HepG2 (cell line): Measurements from ENCODE around the gene CELF4. TPM values are rescaled to one million over a fixed set of nuclear protein-coding genes. Genes with fewer than 3 reads are reported as not detected.

ENCODE experiments used
- ATAC-seq: fragments of 200-7000 bp; cut with Tn5 transposase; 3 replicates; pipeline ENCODE4 v1.9.1; 2020; ENCODE audit warnings: mild to moderate bottlenecking, moderate library complexity
- BruUV-seq: library from RNA; stranded (reverse); fragments of 400-500 nt; replicated peaks from 2 replicates; lab custom pipeline; 2021; lab: Mats Ljungman, UMichigan
- CTCF ChIA-PET: fragments of 300-600 bp; formaldehyde crosslinking; extraction: SDS; loops from one replicate; lab custom pipeline; 2021; ENCODE audit warnings: low total read pairs, inconsistent platforms, low intra/inter-chr PET ratio; lab: Yijun Ruan, JAX
- POLR2A ChIA-PET: fragments of 350-600 bp; sonication (Branson Sonifier 250); formaldehyde crosslinking; loops from one replicate; lab custom pipeline; 2020; ENCODE audit warnings: antibody characterized with exemption, inconsistent platforms; lab: Yijun Ruan, JAX
- DNase-seq: peaks from one replicate; pipeline ENCODE4 v3.0.0-alpha.2; 2015; ENCODE audit warnings: low spot score
- FAIRE-seq: peaks from 3 replicates; lab custom pipeline; 2011; peaks lifted over from hg19 to GRCh38; lab: Jason Lieb, UNC
- H2AFZ ChIP-seq: one replicate; pipeline ENCODE4 v1.6.1; 2011; ENCODE audit warnings: low read length, inconsistent platforms
- H3K27ac ChIP-seq: fragments of 300-600 bp; 3 replicates; pipeline ENCODE4 v1.8.0; 2011; ENCODE audit warnings: mixed run types, mild to moderate bottlenecking, mixed read lengths, low read length, inconsistent platforms; ENCODE audit not compliant: insufficient read depth; ENCODE audit errors: extremely low read length
- H3K27me3 ChIP-seq, 2 experiments: fragments of 200-600 bp in 1 of 2; 2 replicates in 1 of 2; 3 replicates in 1 of 2; pipeline versions ENCODE4 v1.6.0 to v1.8.0; 2011; ENCODE audit warnings: low read length in 2 of 2, mild to moderate bottlenecking in 2 of 2, moderate library complexity in 2 of 2, inconsistent platforms in 1 of 2; ENCODE audit not compliant: insufficient read depth in 2 of 2, control insufficient read depth in 1 of 2
- H3K36me3 ChIP-seq, 2 experiments: fragments of 200-600 bp in 1 of 2; replicated peaks in 1 of 2; 2 replicates in 1 of 2; 3 replicates in 1 of 2; pipeline versions ENCODE4 v1.5.1 to v1.8.0; 2011; ENCODE audit warnings: low read length in 2 of 2, inconsistent platforms in 1 of 2; ENCODE audit not compliant: insufficient read depth in 2 of 2, control insufficient read depth in 1 of 2
- H3K4me1 ChIP-seq: 2 replicates; pipeline ENCODE4 v1.5.1; 2012; ENCODE audit warnings: low read length, inconsistent platforms; ENCODE audit not compliant: insufficient read depth
- H3K4me2 ChIP-seq: 2 replicates; pipeline ENCODE4 v1.6.0; 2011; ENCODE audit warnings: low read depth, low read length, inconsistent platforms
- H3K4me3 ChIP-seq, 3 experiments: fragments of 200-600 bp in 1 of 3; sonication (generic), shearing (Covaris generic) in 1 of 3; replicated peaks in 1 of 3; 2 replicates each; pipeline ENCODE4 v1.5.1; 2011 to 2016; ENCODE audit warnings: low read length in 3 of 3, inconsistent platforms in 2 of 3, low read depth in 2 of 3, mild to moderate bottlenecking in 2 of 3, control low read depth in 1 of 3, mixed read lengths in 1 of 3; ENCODE audit not compliant: insufficient read depth in 1 of 3
- H3K79me2 ChIP-seq: one replicate; pipeline ENCODE4 v1.6.1; 2011; ENCODE audit warnings: low read length, inconsistent platforms; ENCODE audit not compliant: insufficient read depth
- H3K9ac ChIP-seq: 2 replicates; pipeline ENCODE4 v1.6.0; 2011; ENCODE audit warnings: mild to moderate bottlenecking, low read depth, low read length, inconsistent platforms; ENCODE audit not compliant: insufficient read depth
- H3K9me3 ChIP-seq: 2 replicates; pipeline ENCODE4 v1.5.1; 2012; ENCODE audit warnings: mild to moderate bottlenecking, low read length
- H4K20me1 ChIP-seq: 2 replicates; pipeline ENCODE4 v1.6.0; 2011; ENCODE audit warnings: inconsistent platforms, mild to moderate bottlenecking, low read length, moderate library complexity; ENCODE audit not compliant: insufficient read depth
- IRF2 ChIP-seq: IDR thresholded peaks from 2 replicates; pipeline ENCODE4 v1.6.1; 2018; ENCODE audit warnings: missing genetic modification reagents, missing compliant biosample characterization
- WGBS: methylation state at CpG from one replicate; pipeline ENCODE4 v1.1.6; 2017; ENCODE audit warnings: low lambda C conversion rate; 5-methylcytosine and 5-hydroxymethylcytosine counted together
- in situ Hi-C: cut with HindIII; loops from 2 replicates; pipeline ENCODE4 v1.10.0; 2017; ENCODE audit warnings: low pct_unique_long_range_greater_than_20kb; ENCODE audit not compliant: extremely low pct_ligation_motif_present
- intact Hi-C: fragments of 100-400 bp; cut with micrococcal nuclease; formaldehyde crosslinking; loops from one replicate; pipeline ENCODE4 v1.10.0; 2022; ENCODE audit not compliant: unreplicated experiment
- polyA plus RNA-seq, 8 experiments: library from polyadenylated mRNA; depleted of rRNA in 3 of 8; stranded (reverse) in 7 of 8; unstranded in 1 of 8; fragments of >200 nt; fragmentation: Illumina TruSeq in 4 of 8; extraction: Trizol in 4 of 8; gene quantifications; 2 replicates each; pipeline versions ENCODE4 v1.2.1 to v1.2.3, GENCODE V29; 2011 to 2016; ENCODE audit warnings: low read depth in 4 of 8, missing spikeins in 1 of 8, mixed read lengths in 1 of 8; ENCODE audit not compliant: insufficient read depth in 1 of 8
- total RNA-seq, 5 experiments: library from RNA; depleted of rRNA; stranded (reverse); fragments of >200 nt; fragmentation: Illumina TruSeq; extraction: Trizol; gene quantifications; 2 replicates each; pipeline ENCODE4 v1.2.3, GENCODE V29; 2016; ENCODE audit warnings: low read depth in 1 of 5
- TF ChIP-seq, protein P1 (sequence below): sonication (generic); formaldehyde crosslinking; IDR thresholded peaks from 2 replicates; pipeline ENCODE4 v1.4.0; 2020; ENCODE audit warnings: missing genetic modification reagents
- TF ChIP-seq, protein P2 (sequence below): sonication (generic); formaldehyde crosslinking; IDR thresholded peaks from 2 replicates; pipeline ENCODE4 v1.4.0; 2020; ENCODE audit warnings: missing genetic modification reagents

The CELF4 gene
- total and polyA plus RNA-seq, 2 of the 13 experiments (the other 11 are each of a cell fraction or from before 2014, with no cell fraction given) = not detected

DNA sequence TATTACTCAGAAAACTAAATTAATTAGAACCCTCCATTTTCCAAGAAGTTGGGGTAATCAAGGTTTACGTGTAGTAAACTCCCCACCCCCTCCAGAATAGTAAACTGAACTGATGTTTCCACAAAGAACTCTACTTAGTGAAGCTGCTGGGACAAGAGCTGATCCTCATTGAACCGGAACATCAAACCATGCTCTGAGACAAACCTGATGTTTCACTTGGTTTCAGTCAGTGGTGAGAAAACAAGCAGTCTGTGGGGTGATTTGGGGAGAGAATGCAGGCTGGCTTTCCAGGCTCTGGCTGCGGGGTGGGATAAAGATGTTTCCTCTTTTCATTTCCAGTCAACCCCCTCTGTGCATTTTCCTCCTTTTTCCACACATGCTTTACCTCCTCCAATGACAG lies 38.2 kb downstream of the CELF4 start (continued):
- TF ChIP-seq, protein P1, sequence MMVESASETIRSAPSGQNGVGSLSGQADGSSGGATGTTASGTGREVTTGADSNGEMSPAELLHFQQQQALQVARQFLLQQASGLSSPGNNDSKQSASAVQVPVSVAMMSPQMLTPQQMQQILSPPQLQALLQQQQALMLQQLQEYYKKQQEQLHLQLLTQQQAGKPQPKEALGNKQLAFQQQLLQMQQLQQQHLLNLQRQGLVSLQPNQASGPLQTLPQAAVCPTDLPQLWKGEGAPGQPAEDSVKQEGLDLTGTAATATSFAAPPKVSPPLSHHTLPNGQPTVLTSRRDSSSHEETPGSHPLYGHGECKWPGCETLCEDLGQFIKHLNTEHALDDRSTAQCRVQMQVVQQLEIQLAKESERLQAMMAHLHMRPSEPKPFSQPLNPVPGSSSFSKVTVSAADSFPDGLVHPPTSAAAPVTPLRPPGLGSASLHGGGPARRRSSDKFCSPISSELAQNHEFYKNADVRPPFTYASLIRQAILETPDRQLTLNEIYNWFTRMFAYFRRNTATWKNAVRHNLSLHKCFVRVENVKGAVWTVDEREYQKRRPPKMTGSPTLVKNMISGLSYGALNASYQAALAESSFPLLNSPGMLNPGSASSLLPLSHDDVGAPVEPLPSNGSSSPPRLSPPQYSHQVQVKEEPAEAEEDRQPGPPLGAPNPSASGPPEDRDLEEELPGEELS (CRISPR knock-in tag) = no peak

DNA sequence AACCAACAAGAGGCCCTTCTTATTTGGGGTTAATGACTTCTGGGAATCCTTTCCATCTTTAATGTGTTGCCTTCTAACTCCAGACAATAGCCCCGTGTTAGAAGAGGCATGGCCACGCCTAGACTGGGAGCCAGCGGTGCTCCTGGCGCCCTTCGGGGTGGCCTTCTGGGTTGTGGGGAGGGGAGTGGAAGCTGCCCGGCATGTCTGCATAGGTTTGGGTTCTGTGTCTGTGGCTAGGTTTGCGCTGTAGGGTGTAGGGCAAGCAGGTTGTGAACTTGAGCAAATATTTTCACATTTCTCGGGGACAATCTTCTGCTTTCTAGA lies 40.4 kb downstream of the CELF4 start:
- peaks cover 9 to 82% of the 10 kb centered on the region in 2 experiments for H3K27me3 ChIP-seq
- H3K27ac ChIP-seq = no peak overlapping the region
- H4K20me1 ChIP-seq = no peaks in the 10 kb centered on the region
- H3K36me3 ChIP-seq = no peaks in the 10 kb centered on the region; a peak in 1 of 5 replicates
- no peaks in the 10 kb centered on the region for H3K9me3 ChIP-seq
- TF ChIP-seq, protein P2, sequence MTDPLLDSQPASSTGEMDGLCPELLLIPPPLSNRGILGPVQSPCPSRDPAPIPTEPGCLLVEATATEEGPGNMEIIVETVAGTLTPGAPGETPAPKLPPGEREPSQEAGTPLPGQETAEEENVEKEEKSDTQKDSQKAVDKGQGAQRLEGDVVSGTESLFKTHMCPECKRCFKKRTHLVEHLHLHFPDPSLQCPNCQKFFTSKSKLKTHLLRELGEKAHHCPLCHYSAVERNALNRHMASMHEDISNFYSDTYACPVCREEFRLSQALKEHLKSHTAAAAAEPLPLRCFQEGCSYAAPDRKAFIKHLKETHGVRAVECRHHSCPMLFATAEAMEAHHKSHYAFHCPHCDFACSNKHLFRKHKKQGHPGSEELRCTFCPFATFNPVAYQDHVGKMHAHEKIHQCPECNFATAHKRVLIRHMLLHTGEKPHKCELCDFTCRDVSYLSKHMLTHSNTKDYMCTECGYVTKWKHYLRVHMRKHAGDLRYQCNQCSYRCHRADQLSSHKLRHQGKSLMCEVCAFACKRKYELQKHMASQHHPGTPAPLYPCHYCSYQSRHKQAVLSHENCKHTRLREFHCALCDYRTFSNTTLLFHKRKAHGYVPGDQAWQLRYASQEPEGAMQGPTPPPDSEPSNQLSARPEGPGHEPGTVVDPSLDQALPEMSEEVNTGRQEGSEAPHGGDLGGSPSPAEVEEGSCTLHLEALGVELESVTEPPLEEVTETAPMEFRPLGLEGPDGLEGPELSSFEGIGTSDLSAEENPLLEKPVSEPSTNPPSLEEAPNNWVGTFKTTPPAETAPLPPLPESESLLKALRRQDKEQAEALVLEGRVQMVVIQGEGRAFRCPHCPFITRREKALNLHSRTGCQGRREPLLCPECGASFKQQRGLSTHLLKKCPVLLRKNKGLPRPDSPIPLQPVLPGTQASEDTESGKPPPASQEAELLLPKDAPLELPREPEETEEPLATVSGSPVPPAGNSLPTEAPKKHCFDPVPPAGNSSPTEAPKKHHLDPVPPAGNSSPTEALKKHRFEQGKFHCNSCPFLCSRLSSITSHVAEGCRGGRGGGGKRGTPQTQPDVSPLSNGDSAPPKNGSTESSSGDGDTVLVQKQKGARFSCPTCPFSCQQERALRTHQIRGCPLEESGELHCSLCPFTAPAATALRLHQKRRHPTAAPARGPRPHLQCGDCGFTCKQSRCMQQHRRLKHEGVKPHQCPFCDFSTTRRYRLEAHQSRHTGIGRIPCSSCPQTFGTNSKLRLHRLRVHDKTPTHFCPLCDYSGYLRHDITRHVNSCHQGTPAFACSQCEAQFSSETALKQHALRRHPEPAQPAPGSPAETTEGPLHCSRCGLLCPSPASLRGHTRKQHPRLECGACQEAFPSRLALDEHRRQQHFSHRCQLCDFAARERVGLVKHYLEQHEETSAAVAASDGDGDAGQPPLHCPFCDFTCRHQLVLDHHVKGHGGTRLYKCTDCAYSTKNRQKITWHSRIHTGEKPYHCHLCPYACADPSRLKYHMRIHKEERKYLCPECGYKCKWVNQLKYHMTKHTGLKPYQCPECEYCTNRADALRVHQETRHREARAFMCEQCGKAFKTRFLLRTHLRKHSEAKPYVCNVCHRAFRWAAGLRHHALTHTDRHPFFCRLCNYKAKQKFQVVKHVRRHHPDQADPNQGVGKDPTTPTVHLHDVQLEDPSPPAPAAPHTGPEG (CRISPR knock-in tag) = no peak
- TF ChIP-seq IRF2 (CRISPR knock-in tag) = no peak
- in situ Hi-C loops = no loop called here
- DNase-seq (no peak), FAIRE-seq (no peak), ATAC-seq (no peak)
- ChIA-PET POLR2A (no interaction called here), CTCF (no interaction called here)
- no TSS peak for BruUV-seq
- no peak overlapping the region for H3K9ac ChIP-seq
- 3% methylated on average over 6 of the region's 8 CpGs for WGBS
- no peak overlapping the region for H3K4me3 ChIP-seq
- intact Hi-C loops = no loop called here
- no peaks in the 10 kb centered on the region for H3K79me2 ChIP-seq
- H3K4me2 ChIP-seq = no peak overlapping the region
- H3K4me1 ChIP-seq = no peaks in the 10 kb centered on the region
- H2AFZ ChIP-seq = no peak overlapping the region
